ENCODE measurements around the gene RPS6KA2. TPM values are rescaled to one million over a fixed set of nuclear protein-coding genes. Genes with fewer than 3 reads are reported as not detected.

Gene RPS6KA2
- total and polyA plus RNA-seq, 2 experiments from 2014 or later = 12.5 to 25.3 TPM

DNA sequence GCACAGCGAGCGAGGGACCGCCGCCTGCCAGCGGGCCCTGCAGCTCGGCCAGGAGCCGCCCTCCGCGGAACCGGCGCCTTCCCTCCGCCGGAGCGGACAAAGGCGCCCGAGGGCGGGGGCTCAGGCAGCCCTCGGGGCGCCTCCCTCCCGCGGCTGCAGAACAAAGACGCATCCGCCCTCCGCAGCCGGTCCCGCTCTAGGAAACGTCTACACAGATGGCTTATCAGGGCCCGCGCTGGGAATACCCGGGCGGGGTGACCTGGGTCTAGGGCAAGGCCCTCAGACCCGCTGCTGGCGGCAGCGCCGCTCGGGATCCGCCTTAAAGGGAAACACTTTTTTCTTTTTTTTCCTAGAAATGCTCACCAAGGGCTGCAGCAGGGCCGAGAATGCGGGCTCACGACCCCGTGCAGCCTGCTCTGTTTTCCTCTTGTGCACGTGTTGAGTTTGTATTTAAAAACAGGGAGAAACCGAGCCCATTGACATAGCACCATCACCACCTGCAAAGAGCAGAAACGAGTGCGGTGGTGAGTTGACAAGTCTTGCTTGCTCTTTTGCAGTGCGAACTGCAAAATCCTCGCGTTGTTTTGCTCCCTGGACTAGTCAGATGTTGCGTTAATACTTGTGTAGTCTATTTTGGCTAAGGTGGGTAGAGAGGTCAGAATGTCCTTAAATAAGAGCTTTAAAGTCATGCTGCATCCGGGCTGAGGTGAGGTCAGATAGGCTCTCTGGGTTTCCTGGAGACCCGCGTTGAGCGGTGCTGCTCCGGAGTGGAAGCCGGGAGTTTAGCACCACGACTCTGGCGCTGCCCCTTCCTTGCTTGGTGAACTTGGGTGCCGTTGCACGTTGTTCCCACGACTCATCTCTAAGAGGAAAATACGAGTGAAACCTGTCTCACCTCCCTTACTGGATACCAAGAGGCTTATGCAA lies 1.1 kb upstream of the RPS6KA2 start:
- Mint-ChIP-seq H3K9me3 (peaks cover 2% of the 10 kb centered on the region; the same call in 1 of the 3 replicates), H3K4me3 (peak overlapping the region; percentile 72), H3K27ac (peak overlapping the region; percentile 94; the same call in 1 of the 2 replicates), H3K36me3 (ENCODE audit: low read depth) (no peaks in the 10 kb centered on the region; the same call in 1 of the 3 replicates), H3K4me1 (peaks cover 51% of the 10 kb centered on the region), H3K27me3 (ENCODE audit: insufficient read depth, low read depth, poor library complexity) (peaks cover 35% of the 10 kb centered on the region)
- no peaks in the 10 kb centered on the region for H3K9me2 ChIP-seq (ENCODE audit: insufficient read depth)
- DNase-seq (ENCODE audit: low spot score) = peak; percentile 78
- peak overlapping the region; percentile 94 for H2AFZ ChIP-seq
- H4K20me1 ChIP-seq (replicated peaks; ENCODE audit: insufficient read depth) = peaks cover 4% of the 10 kb centered on the region; the same call in 1 of the 2 replicates
- TF ChIP-seq ZNF331 (CRISPR knock-in tag; IDR thresholded peaks at IDR 0.05; ENCODE audit: low read depth) = no peak
- no peak for TF ChIP-seq EZH2 (IDR thresholded peaks at IDR 0.05; ENCODE audit: low read depth, unreplicated experiment)
- H3K4me3 ChIP-seq = peak overlapping the region; percentile 90
- H3K27me3 ChIP-seq (ENCODE audit: insufficient read depth) = peaks cover 30% of the 10 kb centered on the region
- H3F3A ChIP-seq (replicated peaks; ENCODE audit: low read depth) = peaks cover 18% of the 10 kb centered on the region
- H3K79me2 ChIP-seq (replicated peaks; ENCODE audit: insufficient read depth) = peaks cover 31% of the 10 kb centered on the region
- H3K36me3 ChIP-seq (ENCODE audit: insufficient read depth) = no peaks in the 10 kb centered on the region
- H3K27ac ChIP-seq (ENCODE audit: low read depth) = peak overlapping the region; percentile 97
- H3K4me2 ChIP-seq = peak overlapping the region; percentile 100
- ATAC-seq = peak; percentile 66
- peaks cover 40% of the 10 kb centered on the region for H3K4me1 ChIP-seq (ENCODE audit: insufficient read depth)

DNA sequence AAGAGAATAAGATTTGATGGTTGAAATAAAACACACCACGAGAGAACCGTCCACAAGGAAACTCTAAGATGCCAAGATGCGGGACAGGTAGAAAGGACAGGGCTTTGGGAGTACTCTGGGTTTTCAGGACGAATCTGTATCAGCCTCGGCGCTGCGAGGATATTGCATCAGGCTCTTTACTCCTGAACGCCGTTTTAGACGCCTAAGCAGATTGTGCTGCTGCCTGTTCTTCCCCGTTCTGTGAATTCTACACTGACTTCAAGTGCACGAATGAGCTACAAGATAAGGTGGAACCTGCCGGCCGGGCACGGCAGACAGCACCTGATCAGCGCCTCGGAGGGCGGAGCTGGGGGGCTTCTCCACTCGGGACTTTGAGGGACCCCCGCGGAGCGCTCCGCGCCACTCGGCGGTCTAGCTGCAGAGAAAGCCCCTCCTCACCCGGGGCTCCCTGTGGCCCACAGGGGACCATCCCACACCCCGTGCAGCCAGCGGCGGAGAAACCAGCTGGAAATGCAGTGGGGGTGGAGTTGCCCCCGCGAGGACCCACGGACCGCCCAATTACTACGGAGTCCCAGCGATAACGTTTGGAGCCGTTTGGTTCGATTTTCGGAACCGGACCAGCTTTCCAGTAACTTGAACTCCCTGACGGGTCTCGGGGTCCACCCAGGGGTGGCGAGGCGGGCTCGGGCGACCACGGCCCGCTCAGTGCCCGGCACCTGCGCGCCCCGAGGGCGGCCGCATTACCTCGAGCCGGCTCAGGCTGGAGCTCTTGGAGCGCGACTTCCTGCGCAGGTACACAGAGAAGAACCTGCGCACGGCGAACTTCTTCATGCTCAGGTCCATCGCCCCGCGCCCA lies 646 bp downstream of the RPS6KA2 start:
- peak overlapping the region; percentile 90 for H3K4me2 ChIP-seq
- Mint-ChIP-seq H3K4me3 (peak overlapping the region; percentile 72), H3K36me3 (ENCODE audit: low read depth) (no peaks in the 10 kb centered on the region; the same call in 1 of the 3 replicates), H3K9me3 (no peaks in the 10 kb centered on the region), H3K4me1 (peaks cover 55% of the 10 kb centered on the region), H3K27ac (peak overlapping the region; percentile 76; the same call in 1 of the 2 replicates), H3K27me3 (ENCODE audit: insufficient read depth, low read depth, poor library complexity) (peaks cover 31% of the 10 kb centered on the region)
- H3K36me3 ChIP-seq (ENCODE audit: insufficient read depth) = no peaks in the 10 kb centered on the region
- peaks cover 47% of the 10 kb centered on the region for H3K4me1 ChIP-seq (ENCODE audit: insufficient read depth)
- no peak for TF ChIP-seq ZNF114 (CRISPR knock-in tag; IDR thresholded peaks at IDR 0.05)
- ATAC-seq = peak; percentile 25
- peaks cover 45% of the 10 kb centered on the region for H3K79me2 ChIP-seq (replicated peaks; ENCODE audit: insufficient read depth)
- H2AFZ ChIP-seq = no peak overlapping the region
- peak; percentile 80 for DNase-seq (ENCODE audit: low spot score)
- peak overlapping the region; percentile 91 for H3K4me3 ChIP-seq
- H3K27me3 ChIP-seq (ENCODE audit: insufficient read depth) = peaks cover 30% of the 10 kb centered on the region
- no peaks in the 10 kb centered on the region for H3K9me2 ChIP-seq (ENCODE audit: insufficient read depth)
- 0 out of 2 replicates have a peak overlapping the region, but pooled peaks have one; percentile 64 for H3K27ac ChIP-seq (ENCODE audit: low read depth)
- H3F3A ChIP-seq (replicated peaks; ENCODE audit: low read depth) = peaks cover 18% of the 10 kb centered on the region
- H4K20me1 ChIP-seq (replicated peaks; ENCODE audit: insufficient read depth) = peaks cover 4% of the 10 kb centered on the region; the same call in 1 of the 2 replicates

GRCh38 chr6:166625356-166625755 lies 1.7 kb downstream of the RPS6KA2 start:
- peaks cover 45% of the 10 kb centered on the region for H3K4me1 ChIP-seq (ENCODE audit: insufficient read depth)
- ATAC-seq = no peak
- H3K27me3 ChIP-seq (ENCODE audit: insufficient read depth) = peaks cover 28% of the 10 kb centered on the region
- no peak overlapping the region for H3K27ac Mint-ChIP-seq
- peaks cover 26% of the 10 kb centered on the region for H3K27me3 Mint-ChIP-seq (ENCODE audit: insufficient read depth, low read depth, poor library complexity)
- H3F3A ChIP-seq (replicated peaks; ENCODE audit: low read depth) = peaks cover 18% of the 10 kb centered on the region
- DNase-seq (ENCODE audit: low spot score) = no peak
- peaks cover 7% of the 10 kb centered on the region; the same call in 1 of the 2 replicates for H4K20me1 ChIP-seq (replicated peaks; ENCODE audit: insufficient read depth)
- H3K4me1 Mint-ChIP-seq = peaks cover 54% of the 10 kb centered on the region
- no peak overlapping the region for H2AFZ ChIP-seq
- H3K27ac ChIP-seq (ENCODE audit: low read depth) = no peak overlapping the region
- H3K36me3 ChIP-seq (ENCODE audit: insufficient read depth) = no peaks in the 10 kb centered on the region
- no peaks in the 10 kb centered on the region for H3K9me3 Mint-ChIP-seq
- no peaks in the 10 kb centered on the region; the same call in 1 of the 3 replicates for H3K36me3 Mint-ChIP-seq (ENCODE audit: low read depth)
- H3K9me2 ChIP-seq (ENCODE audit: insufficient read depth) = no peaks in the 10 kb centered on the region
- peak overlapping the region; percentile 90 for H3K4me2 ChIP-seq
- H3K79me2 ChIP-seq (replicated peaks; ENCODE audit: insufficient read depth) = peaks cover 50% of the 10 kb centered on the region
- H3K4me3 Mint-ChIP-seq = peak overlapping the region; percentile 72
- H3K4me3 ChIP-seq = peak overlapping the region; percentile 91
- TF ChIP-seq POLR2AphosphoS5 (IDR thresholded peaks at IDR 0.05; ENCODE audit: low read depth) (no peak), EZH2phosphoT487 (IDR thresholded peaks at IDR 0.05; ENCODE audit: unreplicated experiment) (no peak), ZNF114 (CRISPR knock-in tag; IDR thresholded peaks at IDR 0.05) (no peak), CREB1 (CRISPR knock-in tag; IDR thresholded peaks at IDR 0.05; ENCODE audit: low read depth) (no peak), ETS1 (IDR thresholded peaks at IDR 0.05) (no peak)
- TF ChIP-seq, protein P1, sequence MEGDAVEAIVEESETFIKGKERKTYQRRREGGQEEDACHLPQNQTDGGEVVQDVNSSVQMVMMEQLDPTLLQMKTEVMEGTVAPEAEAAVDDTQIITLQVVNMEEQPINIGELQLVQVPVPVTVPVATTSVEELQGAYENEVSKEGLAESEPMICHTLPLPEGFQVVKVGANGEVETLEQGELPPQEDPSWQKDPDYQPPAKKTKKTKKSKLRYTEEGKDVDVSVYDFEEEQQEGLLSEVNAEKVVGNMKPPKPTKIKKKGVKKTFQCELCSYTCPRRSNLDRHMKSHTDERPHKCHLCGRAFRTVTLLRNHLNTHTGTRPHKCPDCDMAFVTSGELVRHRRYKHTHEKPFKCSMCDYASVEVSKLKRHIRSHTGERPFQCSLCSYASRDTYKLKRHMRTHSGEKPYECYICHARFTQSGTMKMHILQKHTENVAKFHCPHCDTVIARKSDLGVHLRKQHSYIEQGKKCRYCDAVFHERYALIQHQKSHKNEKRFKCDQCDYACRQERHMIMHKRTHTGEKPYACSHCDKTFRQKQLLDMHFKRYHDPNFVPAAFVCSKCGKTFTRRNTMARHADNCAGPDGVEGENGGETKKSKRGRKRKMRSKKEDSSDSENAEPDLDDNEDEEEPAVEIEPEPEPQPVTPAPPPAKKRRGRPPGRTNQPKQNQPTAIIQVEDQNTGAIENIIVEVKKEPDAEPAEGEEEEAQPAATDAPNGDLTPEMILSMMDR (conservative IDR thresholded peaks at IDR 0.05; ENCODE audit: low read depth in 2 of 2) = no peak
- TF ChIP-seq, protein P2, sequence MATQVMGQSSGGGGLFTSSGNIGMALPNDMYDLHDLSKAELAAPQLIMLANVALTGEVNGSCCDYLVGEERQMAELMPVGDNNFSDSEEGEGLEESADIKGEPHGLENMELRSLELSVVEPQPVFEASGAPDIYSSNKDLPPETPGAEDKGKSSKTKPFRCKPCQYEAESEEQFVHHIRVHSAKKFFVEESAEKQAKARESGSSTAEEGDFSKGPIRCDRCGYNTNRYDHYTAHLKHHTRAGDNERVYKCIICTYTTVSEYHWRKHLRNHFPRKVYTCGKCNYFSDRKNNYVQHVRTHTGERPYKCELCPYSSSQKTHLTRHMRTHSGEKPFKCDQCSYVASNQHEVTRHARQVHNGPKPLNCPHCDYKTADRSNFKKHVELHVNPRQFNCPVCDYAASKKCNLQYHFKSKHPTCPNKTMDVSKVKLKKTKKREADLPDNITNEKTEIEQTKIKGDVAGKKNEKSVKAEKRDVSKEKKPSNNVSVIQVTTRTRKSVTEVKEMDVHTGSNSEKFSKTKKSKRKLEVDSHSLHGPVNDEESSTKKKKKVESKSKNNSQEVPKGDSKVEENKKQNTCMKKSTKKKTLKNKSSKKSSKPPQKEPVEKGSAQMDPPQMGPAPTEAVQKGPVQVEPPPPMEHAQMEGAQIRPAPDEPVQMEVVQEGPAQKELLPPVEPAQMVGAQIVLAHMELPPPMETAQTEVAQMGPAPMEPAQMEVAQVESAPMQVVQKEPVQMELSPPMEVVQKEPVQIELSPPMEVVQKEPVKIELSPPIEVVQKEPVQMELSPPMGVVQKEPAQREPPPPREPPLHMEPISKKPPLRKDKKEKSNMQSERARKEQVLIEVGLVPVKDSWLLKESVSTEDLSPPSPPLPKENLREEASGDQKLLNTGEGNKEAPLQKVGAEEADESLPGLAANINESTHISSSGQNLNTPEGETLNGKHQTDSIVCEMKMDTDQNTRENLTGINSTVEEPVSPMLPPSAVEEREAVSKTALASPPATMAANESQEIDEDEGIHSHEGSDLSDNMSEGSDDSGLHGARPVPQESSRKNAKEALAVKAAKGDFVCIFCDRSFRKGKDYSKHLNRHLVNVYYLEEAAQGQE (IDR thresholded peaks at IDR 0.05; ENCODE audit: unreplicated experiment) = no peak
